ENCODE measurements around the gene ALCAM. TPM values are rescaled to one million over a fixed set of nuclear protein-coding genes. Genes with fewer than 3 reads are reported as not detected.

Gene ALCAM
- polyA plus RNA-seq, 3 donors: 7.1 to 8.0 (median 7.9) TPM

DNA sequence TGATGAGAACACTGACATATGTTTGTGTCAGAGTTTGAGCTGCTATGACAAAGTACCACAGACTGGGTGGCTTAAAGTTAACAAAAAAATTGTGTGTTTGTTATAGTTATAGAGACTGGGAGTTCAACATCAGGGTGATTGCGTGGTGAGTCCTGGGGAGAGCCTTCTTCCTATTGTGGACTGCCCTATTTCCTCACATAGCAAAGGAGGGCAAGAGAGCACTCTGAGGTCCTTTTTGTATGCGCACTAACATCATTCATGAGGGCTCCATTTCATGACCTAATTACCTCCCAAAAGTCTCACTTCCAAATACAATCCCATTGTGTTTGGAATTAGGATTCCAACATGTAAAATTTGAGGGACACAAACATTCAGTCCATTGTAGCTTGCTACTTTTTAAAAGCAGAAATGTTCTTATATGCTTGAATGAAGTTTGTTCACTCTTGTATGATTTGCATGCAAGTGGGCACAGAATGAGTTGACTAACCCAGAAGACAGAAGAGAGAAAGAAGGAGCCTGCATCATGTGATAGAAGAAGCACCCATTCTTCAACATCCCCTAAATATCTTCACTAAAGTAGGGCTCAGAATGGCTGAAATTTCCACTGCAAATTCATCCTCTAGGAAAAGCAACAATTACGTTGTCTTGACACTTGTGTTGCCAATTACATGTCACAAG is 18.9 kb upstream of the ALCAM start:
- no peaks in the 10 kb centered on the region for H4K20me1 ChIP-seq (ENCODE audit: insufficient read depth, low read length)
- H3K36me3 Mint-ChIP-seq: peaks cover 0 to 2% of the 10 kb centered on the region in 2 donors
- WGBS (ENCODE audit: insufficient coverage): no CpG with 5 or more reads among the region's 3 CpGs
- peaks cover 4 to 18% (median 10%) of the 10 kb centered on the region in 7 donors for H3K9me3 Mint-ChIP-seq
- DNase-seq: no peak
- peaks cover 19 to 32% of the 10 kb centered on the region in 2 donors for H3K4me1 ChIP-seq (ENCODE audit: control insufficient read depth in 1 of 2, insufficient read depth in 2 of 2, low read length in 2 of 2)
- no peak overlapping the region for H3K27ac Mint-ChIP-seq
- intact Hi-C loops (cut with micrococcal nuclease): no loop called here
- H3K27me3 ChIP-seq (ENCODE audit: control insufficient read depth in 2 of 2, insufficient read depth in 2 of 2, low read length in 2 of 2): no peaks in the 10 kb centered on the region
- no peaks in the 10 kb centered on the region for H3K27me3 Mint-ChIP-seq (ENCODE audit: low read depth in 3 of 3)
- H3K4me3 ChIP-seq (replicated peaks in 1 of 3; ENCODE audit: low read depth in 2 of 3, low read length in 3 of 3): no peak overlapping the region
- no peaks in the 10 kb centered on the region for H3K36me3 ChIP-seq (replicated peaks in 1 of 2; ENCODE audit: control insufficient read depth in 1 of 2, insufficient read depth in 2 of 2, low read length in 2 of 2)
- H3K79me2 ChIP-seq (ENCODE audit: insufficient read depth, low read length): no peaks in the 10 kb centered on the region
- TF ChIP-seq, protein P1, sequence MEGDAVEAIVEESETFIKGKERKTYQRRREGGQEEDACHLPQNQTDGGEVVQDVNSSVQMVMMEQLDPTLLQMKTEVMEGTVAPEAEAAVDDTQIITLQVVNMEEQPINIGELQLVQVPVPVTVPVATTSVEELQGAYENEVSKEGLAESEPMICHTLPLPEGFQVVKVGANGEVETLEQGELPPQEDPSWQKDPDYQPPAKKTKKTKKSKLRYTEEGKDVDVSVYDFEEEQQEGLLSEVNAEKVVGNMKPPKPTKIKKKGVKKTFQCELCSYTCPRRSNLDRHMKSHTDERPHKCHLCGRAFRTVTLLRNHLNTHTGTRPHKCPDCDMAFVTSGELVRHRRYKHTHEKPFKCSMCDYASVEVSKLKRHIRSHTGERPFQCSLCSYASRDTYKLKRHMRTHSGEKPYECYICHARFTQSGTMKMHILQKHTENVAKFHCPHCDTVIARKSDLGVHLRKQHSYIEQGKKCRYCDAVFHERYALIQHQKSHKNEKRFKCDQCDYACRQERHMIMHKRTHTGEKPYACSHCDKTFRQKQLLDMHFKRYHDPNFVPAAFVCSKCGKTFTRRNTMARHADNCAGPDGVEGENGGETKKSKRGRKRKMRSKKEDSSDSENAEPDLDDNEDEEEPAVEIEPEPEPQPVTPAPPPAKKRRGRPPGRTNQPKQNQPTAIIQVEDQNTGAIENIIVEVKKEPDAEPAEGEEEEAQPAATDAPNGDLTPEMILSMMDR (IDR thresholded peaks at IDR 0.05): no peak
- H2AFZ ChIP-seq (ENCODE audit: insufficient read depth, low read depth, low read length, poor library complexity, severe bottlenecking): no peak overlapping the region
- H3K4me1 Mint-ChIP-seq: peaks cover 30% of the 10 kb centered on the region
- H3K4me3 Mint-ChIP-seq: no peak overlapping the region
- H3K4me2 ChIP-seq (replicated peaks; ENCODE audit: extremely low read depth, low read length, poor library complexity, severe bottlenecking): no peak overlapping the region
- no peak overlapping the region for H3K9ac ChIP-seq (ENCODE audit: insufficient read depth, low read length, poor library complexity, severe bottlenecking)
- peaks cover 11 to 14% of the 10 kb centered on the region in 2 donors for H3K9me3 ChIP-seq (replicated peaks in 1 of 2; ENCODE audit: control insufficient read depth in 1 of 2, insufficient read depth in 1 of 2, low read length in 2 of 2)
- H3K27ac ChIP-seq (ENCODE audit: low read depth in 1 of 2, low read length in 2 of 2): no peak overlapping the region

DNA sequence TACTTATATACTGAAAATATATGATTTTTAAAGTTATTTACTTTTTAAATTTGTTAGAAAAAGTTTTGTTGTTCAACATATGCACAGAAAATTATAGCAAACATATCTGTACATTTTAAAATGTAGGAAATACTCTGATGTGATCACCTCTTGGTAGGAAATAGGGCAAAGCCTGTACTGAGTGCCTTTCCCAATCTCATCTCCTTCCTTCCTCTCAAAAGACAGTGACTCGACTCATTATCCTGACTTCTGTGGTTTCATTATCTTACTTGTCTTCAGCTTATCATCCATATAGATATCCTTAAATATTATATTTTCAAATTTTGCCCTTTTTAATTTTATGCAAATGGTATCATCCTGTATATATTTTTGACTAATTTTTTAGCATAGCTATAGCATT is 18.4 kb upstream of the ALCAM start:
- H3K4me3 Mint-ChIP-seq: no peak overlapping the region
- intact Hi-C loops (cut with micrococcal nuclease): no loop called here
- peak in 2 of 3 donors; percentile 33 to 38 for DNase-seq
- Histone ChIP-seq H3K4me2 (replicated peaks; ENCODE audit: extremely low read depth, low read length, poor library complexity, severe bottlenecking) (no peak overlapping the region), H3K27me3 (ENCODE audit: control insufficient read depth in 2 of 2, insufficient read depth in 2 of 2, low read length in 2 of 2) (no peaks in the 10 kb centered on the region), H3K4me1 (ENCODE audit: control insufficient read depth in 1 of 2, insufficient read depth in 2 of 2, low read length in 2 of 2) (peaks cover 24 to 38% of the 10 kb centered on the region in 2 donors), H3K36me3 (replicated peaks in 1 of 2; ENCODE audit: control insufficient read depth in 1 of 2, insufficient read depth in 2 of 2, low read length in 2 of 2) (no peaks in the 10 kb centered on the region), H3K4me3 (replicated peaks in 1 of 3; ENCODE audit: low read depth in 2 of 3, low read length in 3 of 3) (no peak overlapping the region), H3K9ac (ENCODE audit: insufficient read depth, low read length, poor library complexity, severe bottlenecking) (no peak overlapping the region), H2AFZ (ENCODE audit: insufficient read depth, low read depth, low read length, poor library complexity, severe bottlenecking) (no peak overlapping the region), H3K9me3 (replicated peaks in 1 of 2; ENCODE audit: control insufficient read depth in 1 of 2, insufficient read depth in 1 of 2, low read length in 2 of 2) (peaks cover 11 to 12% of the 10 kb centered on the region in 2 donors), H3K79me2 (ENCODE audit: insufficient read depth, low read length) (no peaks in the 10 kb centered on the region), H3K27ac (ENCODE audit: low read depth in 1 of 2, low read length in 2 of 2) (no peak overlapping the region), H4K20me1 (ENCODE audit: insufficient read depth, low read length) (no peaks in the 10 kb centered on the region)
- TF ChIP-seq, protein P1 (IDR thresholded peaks at IDR 0.05): no peak
- peaks cover 36% of the 10 kb centered on the region for H3K4me1 Mint-ChIP-seq
- peaks cover 0 to 2% of the 10 kb centered on the region in 2 donors for H3K36me3 Mint-ChIP-seq
- H3K27ac Mint-ChIP-seq: peak overlapping the region in 1 of 7 donors; percentile 60
- WGBS (ENCODE audit: insufficient coverage): no CpG with 5 or more reads among the region's 1 CpG
- no peaks in the 10 kb centered on the region for H3K27me3 Mint-ChIP-seq (ENCODE audit: low read depth in 3 of 3)
- peaks cover 4 to 18% (median 8%) of the 10 kb centered on the region in 7 donors for H3K9me3 Mint-ChIP-seq

All from CD14-positive monocyte (primary cell).